Naive B cell (primary cell): ENCODE measurements around the gene SUMO3. TPM values are rescaled to one million over a fixed set of nuclear protein-coding genes. Genes with fewer than 3 reads are reported as not detected.

Source experiments
- ATAC-seq, 2 donors: fragments of 150-1000 bp; cut with Tn5 transposase; 2 replicates each; pipeline ENCODE4 v1.10.0; 2021; ENCODE audit warnings: low read depth in 2 of 2, mild to moderate bottlenecking in 2 of 2, moderate library complexity in 2 of 2
- DNase-seq: peaks from one replicate; pipeline ENCODE4 v3.0.0; 2022
- H3K27ac Mint-ChIP-seq, 6 donors: one replicate each; pipeline ENCODE4 v1.8.0; 2020 to 2022; ENCODE audit warnings: mild to moderate bottlenecking in 6 of 6, mixed read lengths in 6 of 6, moderate library complexity in 5 of 6, inconsistent platforms in 2 of 6
- H3K27me3 Mint-ChIP-seq, 3 donors: one replicate each; pipeline ENCODE4 v1.8.0; 2021 to 2022; ENCODE audit warnings: mixed read lengths in 3 of 3, mild to moderate bottlenecking in 1 of 3
- H3K36me3 Mint-ChIP-seq, 2 donors: one replicate each; pipeline ENCODE4 v1.8.0; 2020 to 2022; ENCODE audit warnings: mixed read lengths in 2 of 2, inconsistent platforms in 1 of 2, mild to moderate bottlenecking in 1 of 2
- H3K4me1 Mint-ChIP-seq, 3 donors: one replicate each; pipeline ENCODE4 v1.8.0; 2020 to 2022; ENCODE audit warnings: mixed read lengths in 3 of 3, inconsistent platforms in 1 of 3, mild to moderate bottlenecking in 1 of 3, moderate library complexity in 1 of 3
- H3K4me3 Mint-ChIP-seq, 8 donors: one replicate each; pipeline ENCODE4 v1.8.0; 2020 to 2022; ENCODE audit warnings: mild to moderate bottlenecking in 8 of 8, mixed read lengths in 8 of 8, moderate library complexity in 8 of 8, inconsistent platforms in 2 of 8
- H3K9me3 Mint-ChIP-seq, 7 donors: one replicate each; pipeline ENCODE4 v1.8.0; 2020 to 2022; ENCODE audit warnings: mixed read lengths in 7 of 7, mild to moderate bottlenecking in 5 of 7, inconsistent platforms in 2 of 7, moderate library complexity in 1 of 7
- polyA plus RNA-seq, 6 donors: library from polyadenylated mRNA; unstranded; fragments of 300-500 nt; fragmentation: Illumina TruSeq; gene quantifications; one replicate each; pipeline ENCODE4 v1.2.3, GENCODE V29; 2021; ENCODE audit warnings: low read depth in 6 of 6

SUMO3 gene
- polyA plus RNA-seq, 6 donors from 2014 or later: 71.2 to 100 (median 79.5) TPM

- ATAC-seq (peak in 1 of 2 donors; percentile 11), DNase-seq (no peak)
- peak overlapping the region; percentile 27 to 91 (median 61) for H3K27ac Mint-ChIP-seq
- peaks cover 0 to 13% of the 10 kb centered on the region in 2 donors for H3K36me3 Mint-ChIP-seq
- peaks cover 26 to 38% (median 29%) of the 10 kb centered on the region in 3 donors for H3K4me1 Mint-ChIP-seq
- no peaks in the 10 kb centered on the region for H3K9me3 Mint-ChIP-seq
- H3K27me3 Mint-ChIP-seq: no peaks in the 10 kb centered on the region
- peak overlapping the region; percentile 82 to 95 (median 91) for H3K4me3 Mint-ChIP-seq
Measured at GRCh38 chr21:44802396-44803153, 15.3 kb downstream of the SUMO3 start.

GRCh38 chr21:44801468-44802395 lies 16.1 kb downstream of the SUMO3 start, which contains the start of gene UBE2G2:
Gene UBE2G2, minus strand, starts transcription at chr21:44801820. Its CDS starts 72 bp downstream, at chr21:44801748.
- DNase-seq (peak; percentile 88), ATAC-seq (peak; percentile 95)
- H3K27me3 Mint-ChIP-seq: no peaks in the 10 kb centered on the region
- peaks cover 0 to 13% of the 10 kb centered on the region in 2 donors for H3K36me3 Mint-ChIP-seq
- H3K4me1 Mint-ChIP-seq: peaks cover 29 to 43% (median 29%) of the 10 kb centered on the region in 3 donors
- H3K4me3 Mint-ChIP-seq: peak within 1 kb of the TSS; percentile 82 to 98 (median 97)
- peak within 1 kb of the TSS; percentile 55 to 97 (median 94) for H3K27ac Mint-ChIP-seq
- no peaks in the 10 kb centered on the region for H3K9me3 Mint-ChIP-seq

GRCh38 chr21:44800971-44801467 lies 16.8 kb downstream of the SUMO3 start:
- Mint-ChIP-seq H3K27ac (peak overlapping the region; percentile 41 to 97 (median 94)), H3K36me3 (peaks cover 0 to 13% of the 10 kb centered on the region in 2 donors), H3K4me3 (peak overlapping the region; percentile 82 to 98 (median 97)), H3K4me1 (peaks cover 29 to 51% (median 30%) of the 10 kb centered on the region in 3 donors), H3K9me3 (no peaks in the 10 kb centered on the region), H3K27me3 (no peaks in the 10 kb centered on the region)
- ATAC-seq (peak; percentile 57 to 61), DNase-seq (no peak)

- peak overlapping the region in 2 of 6 donors; percentile 62 to 63 for H3K27ac Mint-ChIP-seq
- ATAC-seq: no peak
- peaks cover 29 to 57% (median 30%) of the 10 kb centered on the region in 3 donors for H3K4me1 Mint-ChIP-seq
Measured at GRCh38 chr21:44800103-44800502, 17.8 kb downstream of the SUMO3 start.

GRCh38 chr21:44799646-44800045 lies 18.2 kb downstream of the SUMO3 start:
- no peak for ATAC-seq
- Mint-ChIP-seq H3K27ac (peak overlapping the region in 2 of 6 donors; percentile 62 to 63), H3K4me3 (peak overlapping the region in 7 of 8 donors; percentile 37 to 98 (median 82))

More at GRCh38 chr21:44800103-44800502, 17.8 kb downstream of the SUMO3 start:
- no peaks in the 10 kb centered on the region for H3K9me3 Mint-ChIP-seq
- no peak for DNase-seq
- peaks cover 0 to 4% of the 10 kb centered on the region in 2 donors for H3K36me3 Mint-ChIP-seq
- no peaks in the 10 kb centered on the region for H3K27me3 Mint-ChIP-seq
- peak overlapping the region in 7 of 8 donors; percentile 82 to 98 (median 97) for H3K4me3 Mint-ChIP-seq

DNA sequence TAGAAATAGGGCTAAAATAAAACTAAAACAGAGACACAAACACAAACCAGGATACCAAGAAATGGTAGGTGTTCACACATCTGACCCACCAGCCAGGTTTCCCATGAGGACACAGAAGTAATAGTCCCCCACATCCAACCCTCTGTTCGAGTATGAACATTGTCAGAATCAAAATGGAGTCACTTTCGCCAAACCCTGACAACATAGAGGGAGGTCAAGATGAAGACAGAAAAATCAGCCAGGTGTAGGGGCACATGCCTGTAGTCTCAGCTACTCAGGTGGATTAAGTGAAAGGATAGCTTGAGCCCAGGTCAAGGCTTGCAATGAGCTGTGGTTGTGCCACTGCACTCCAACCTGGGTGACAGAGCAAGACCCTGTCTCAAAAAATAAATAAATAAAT lies 20.1 kb downstream of the SUMO3 start:
- no peaks in the 10 kb centered on the region for H3K36me3 Mint-ChIP-seq
- H3K4me3 Mint-ChIP-seq: no peak overlapping the region
- H3K9me3 Mint-ChIP-seq: no peaks in the 10 kb centered on the region
- ATAC-seq (no peak), DNase-seq (no peak)
- H3K4me1 Mint-ChIP-seq: peaks cover 30 to 60% (median 34%) of the 10 kb centered on the region in 3 donors
- no peak overlapping the region for H3K27ac Mint-ChIP-seq
- no peaks in the 10 kb centered on the region for H3K27me3 Mint-ChIP-seq

More at GRCh38 chr21:44799646-44800045, 18.2 kb downstream of the SUMO3 start:
- Mint-ChIP-seq H3K9me3 (no peaks in the 10 kb centered on the region), H3K4me1 (peaks cover 29 to 57% (median 30%) of the 10 kb centered on the region in 3 donors), H3K36me3 (no peaks in the 10 kb centered on the region), H3K27me3 (no peaks in the 10 kb centered on the region)
- no peak for DNase-seq

DNA sequence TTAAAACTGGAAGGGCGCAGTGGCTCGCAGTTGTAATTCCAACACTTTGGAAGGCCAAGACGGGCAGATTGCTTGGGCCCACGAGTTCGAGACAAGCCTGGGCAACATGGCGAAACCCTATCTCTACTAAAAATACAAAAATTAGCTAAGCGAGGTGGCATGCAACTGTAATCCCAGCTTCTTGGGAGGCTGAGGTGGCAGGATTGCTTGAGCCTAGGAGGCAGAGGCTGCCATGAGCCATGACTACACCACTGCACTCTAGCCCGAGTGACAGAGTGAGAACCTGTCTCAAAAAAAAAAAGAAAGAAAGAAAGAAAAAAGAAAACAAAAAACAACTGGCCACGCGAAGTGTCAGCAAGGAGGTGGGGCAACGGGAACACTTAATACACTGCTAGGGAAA lies 22.5 kb downstream of the SUMO3 start:
- DNase-seq (no peak), ATAC-seq (no peak)
- no peaks in the 10 kb centered on the region for H3K9me3 Mint-ChIP-seq
- no peak overlapping the region for H3K27ac Mint-ChIP-seq
- H3K4me3 Mint-ChIP-seq: no peak overlapping the region
- peaks cover 0 to 7% of the 10 kb centered on the region in 2 donors for H3K36me3 Mint-ChIP-seq
- H3K4me1 Mint-ChIP-seq: peaks cover 27 to 53% (median 36%) of the 10 kb centered on the region in 3 donors
- H3K27me3 Mint-ChIP-seq: no peaks in the 10 kb centered on the region

DNA sequence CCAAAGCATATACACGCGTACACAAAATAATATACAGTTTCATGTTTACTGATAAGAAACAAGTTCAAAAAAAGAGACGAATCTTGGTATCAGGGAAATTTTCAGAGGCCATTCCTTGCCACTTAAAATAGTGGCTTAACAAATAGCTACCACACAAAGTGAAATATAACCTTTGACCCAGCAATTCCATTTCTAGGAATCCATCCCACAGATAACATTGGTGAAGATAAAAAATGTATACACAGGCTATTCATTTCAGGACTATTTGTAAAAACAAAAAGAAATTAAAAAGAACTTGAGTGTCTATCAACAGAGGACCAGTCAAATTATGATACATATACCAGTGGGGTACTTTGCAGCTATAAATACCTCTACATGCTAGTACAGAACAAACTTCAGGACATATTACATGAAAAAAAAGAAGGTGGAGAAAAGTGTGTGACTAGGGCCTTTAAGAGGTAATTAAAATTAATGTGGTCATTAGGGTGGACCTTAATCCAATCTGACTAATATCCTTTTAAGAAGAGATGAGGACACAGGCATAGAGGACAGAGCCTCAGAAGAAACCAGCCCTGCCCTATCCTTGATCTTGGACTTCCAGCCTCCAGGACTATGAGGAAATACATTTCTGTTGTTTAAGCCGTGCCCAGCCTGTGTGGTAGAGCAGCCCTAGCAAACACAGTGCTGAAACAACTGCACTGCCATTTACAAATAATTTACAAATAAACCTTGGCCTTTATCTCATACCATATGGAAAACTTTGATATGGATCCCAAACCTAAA lies 24.1 kb downstream of the SUMO3 start:
- no peak for DNase-seq
- peaks cover 0 to 7% of the 10 kb centered on the region in 2 donors for H3K36me3 Mint-ChIP-seq

DNA sequence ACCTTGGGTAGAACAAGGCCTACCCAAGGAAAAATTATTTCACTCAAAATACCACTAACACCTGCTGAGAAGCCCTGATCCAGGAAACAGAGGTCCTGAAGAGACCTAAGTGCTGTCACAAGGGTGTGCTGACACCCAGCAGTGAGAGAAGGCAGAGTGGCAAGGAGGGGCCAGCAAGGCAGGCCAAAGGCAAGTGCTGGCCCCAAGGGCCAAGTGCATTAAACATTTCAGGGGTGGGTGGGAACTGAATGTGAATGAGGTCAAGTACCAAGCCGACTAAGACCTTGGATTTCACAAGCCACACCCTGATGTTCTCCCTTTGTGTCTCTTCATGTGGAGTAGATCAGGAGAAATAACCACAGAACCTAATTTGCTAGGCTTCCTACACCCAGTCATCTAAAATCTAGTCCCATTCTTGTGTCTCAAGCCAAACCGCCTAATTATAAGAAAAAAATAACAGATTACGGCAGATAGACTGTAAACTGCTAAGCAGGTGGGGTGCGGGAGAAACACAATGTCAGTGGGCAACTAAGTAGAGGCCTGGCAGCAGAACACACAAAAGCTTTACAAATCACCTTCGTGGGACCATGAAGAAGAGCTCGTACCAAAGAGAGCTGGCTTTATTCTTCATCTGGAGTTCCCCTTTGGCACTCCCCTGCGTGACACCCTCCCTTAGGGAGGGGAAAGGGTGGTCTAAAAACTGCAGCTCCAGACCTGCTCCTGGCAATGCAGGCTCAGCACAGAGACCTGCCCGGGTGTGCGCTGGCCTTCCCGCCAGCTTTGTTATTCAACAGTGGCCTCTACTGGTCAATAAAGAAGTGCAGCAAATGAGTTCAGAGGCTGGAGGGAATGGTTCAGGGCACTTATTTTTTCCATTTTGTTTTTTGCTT lies 24.9 kb downstream of the SUMO3 start:
- peak; percentile 72 to 82 for ATAC-seq
- Mint-ChIP-seq H3K36me3 (peaks cover 0 to 7% of the 10 kb centered on the region in 2 donors), H3K27ac (peak overlapping the region in 5 of 6 donors; percentile 25 to 81 (median 71))

More for the DNA sequence above, 24.1 kb downstream of the SUMO3 start:
- Mint-ChIP-seq H3K9me3 (no peaks in the 10 kb centered on the region), H3K27ac (peak overlapping the region in 4 of 6 donors; percentile 25 to 81 (median 75)), H3K27me3 (no peaks in the 10 kb centered on the region), H3K4me1 (peaks cover 27 to 50% (median 36%) of the 10 kb centered on the region in 3 donors), H3K4me3 (no peak overlapping the region)
- no peak for ATAC-seq

DNA sequence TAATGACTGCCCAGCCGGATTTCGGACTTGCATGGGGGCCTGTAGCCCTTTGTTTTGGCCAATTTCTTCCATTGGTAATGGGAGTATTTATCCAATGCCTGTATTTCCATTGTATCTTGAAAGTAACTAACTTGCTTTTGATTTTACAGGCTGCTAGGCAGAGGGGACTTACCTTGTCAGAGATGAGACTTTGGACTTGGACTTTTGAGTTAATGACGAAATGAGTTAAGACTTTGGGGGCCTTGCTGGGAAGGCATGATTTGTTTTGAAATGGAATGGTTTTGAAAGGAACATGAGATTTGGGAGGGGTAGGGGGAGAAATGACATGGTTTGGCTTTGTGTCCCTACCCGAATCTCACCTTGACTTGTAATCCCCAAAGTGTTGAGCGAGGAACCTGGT lies 25.9 kb downstream of the SUMO3 start:
- ATAC-seq (no peak), DNase-seq (no peak)
- Mint-ChIP-seq H3K4me1 (peaks cover 27 to 43% (median 34%) of the 10 kb centered on the region in 3 donors), H3K4me3 (no peak overlapping the region), H3K27me3 (no peaks in the 10 kb centered on the region), H3K27ac (peak overlapping the region in 3 of 6 donors; percentile 56 to 71 (median 59)), H3K36me3 (peaks cover 0 to 7% of the 10 kb centered on the region in 2 donors), H3K9me3 (peaks cover 0 to 1% (median 0%) of the 10 kb centered on the region in 7 donors)

More for the DNA sequence above, 24.9 kb downstream of the SUMO3 start:
- Mint-ChIP-seq H3K27me3 (no peaks in the 10 kb centered on the region), H3K4me1 (peaks cover 27 to 45% (median 34%) of the 10 kb centered on the region in 3 donors), H3K9me3 (peaks cover 0 to 1% (median 0%) of the 10 kb centered on the region in 7 donors), H3K4me3 (no peak overlapping the region)
- peak; percentile 44 for DNase-seq

DNA sequence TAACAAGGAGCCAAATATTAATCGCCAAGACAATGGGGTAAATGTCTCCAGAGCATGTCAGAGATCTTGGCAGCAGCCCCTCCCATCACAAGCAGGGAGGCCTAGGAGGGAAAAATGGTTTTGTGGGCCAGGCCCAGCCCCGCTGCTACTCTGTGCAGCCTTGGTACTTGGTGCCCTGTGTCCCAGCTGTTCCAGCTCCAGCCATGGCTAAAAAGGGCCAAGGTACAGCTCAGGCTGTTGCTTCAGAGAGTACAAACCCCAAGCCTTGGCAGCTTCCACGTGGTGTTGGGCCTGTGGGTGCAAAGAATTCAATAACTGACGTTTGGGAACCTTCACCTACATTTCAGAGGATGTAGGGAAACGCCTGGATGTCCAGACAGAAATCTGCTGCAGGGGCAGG lies 26.6 kb downstream of the SUMO3 start:
- DNase-seq (no peak), ATAC-seq (no peak)
- Mint-ChIP-seq H3K4me1 (peaks cover 24 to 38% (median 36%) of the 10 kb centered on the region in 3 donors), H3K9me3 (peaks cover 0 to 1% (median 0%) of the 10 kb centered on the region in 7 donors), H3K36me3 (peaks cover under 1 to 7% of the 10 kb centered on the region in 2 donors), H3K4me3 (no peak overlapping the region), H3K27me3 (no peaks in the 10 kb centered on the region), H3K27ac (peak overlapping the region in 2 of 6 donors; percentile 49 to 93)
